ENCODE data around the gene NDUFB5.
"Not testable (repeated sequence)": the region's sequence is repeated elsewhere in the genome, so short reads cannot be mapped to it uniquely, and the experiment has no call there.

The NDUFB5 gene

GRCh38 chr3:179643837-179644236, 39.2 kb downstream of the NDUFB5 start:
- H3K27ac ChIP-seq (replicated peaks; ENCODE audit: low read length); H3K9ac ChIP-seq (ENCODE audit: low read depth, low read length, poor library complexity); H3K23ac ChIP-seq (ENCODE audit: low read depth, low read length, poor library complexity); H2BK15ac ChIP-seq (ENCODE audit: low read length); H2BK12ac ChIP-seq (ENCODE audit: low read length); H3K9me3 ChIP-seq (replicated peaks in 1 of 2; ENCODE audit: control insufficient read depth in 2 of 2, insufficient read depth in 1 of 2, low read depth in 1 of 2, low read length in 2 of 2); H2AFZ ChIP-seq (ENCODE audit: low read length); H3K14ac ChIP-seq (ENCODE audit: low read length); H3K4me3 ChIP-seq (ENCODE audit: low read length in 2 of 2); H3K79me1 ChIP-seq (ENCODE audit: low read depth, low read length); H2BK120ac ChIP-seq (ENCODE audit: low read depth, low read length); H2AK5ac ChIP-seq (ENCODE audit: low read depth, low read length); DNase-seq (ENCODE audit: low spot score); H3K36me3 ChIP-seq (replicated peaks in 1 of 2; ENCODE audit: control insufficient read depth in 2 of 2, insufficient read depth in 2 of 2, low read length in 2 of 2); H3K27me3 ChIP-seq (ENCODE audit: control insufficient read depth in 3 of 3, insufficient read depth in 3 of 3, low read depth in 1 of 3, low read length in 3 of 3); H3K4me2 ChIP-seq (ENCODE audit: insufficient read depth, low read length, poor library complexity, severe bottlenecking); H3K18ac ChIP-seq (ENCODE audit: low read length); H3K4ac ChIP-seq (ENCODE audit: low read length); H3K4me1 ChIP-seq (ENCODE audit: control insufficient read depth in 2 of 2, insufficient read depth in 1 of 2, low read depth in 1 of 2, low read length in 2 of 2); H4K91ac ChIP-seq (ENCODE audit: low read depth, low read length, poor library complexity); H2BK5ac ChIP-seq (ENCODE audit: low read length); H4K8ac ChIP-seq (ENCODE audit: low read depth, low read length): not testable (repeated sequence)
- no CpG with 5 or more reads among the region's 8 CpGs for WGBS, 2 donors (ENCODE audit: extremely low coverage in 2 of 2, insufficient read length in 2 of 2, insufficient replicate concordance in 1 of 2)

GRCh38 chr3:179646177-179646576, 41.6 kb downstream of the NDUFB5 start:
- no peaks in the 10 kb centered on the region for H3K9me3 ChIP-seq (replicated peaks in 1 of 2; ENCODE audit: control insufficient read depth in 2 of 2, insufficient read depth in 1 of 2, low read depth in 1 of 2, low read length in 2 of 2)
- H2BK120ac ChIP-seq (ENCODE audit: low read depth, low read length) = no peak overlapping the region
- H3K23ac ChIP-seq (ENCODE audit: low read depth, low read length, poor library complexity) = no peak overlapping the region
- H3K36me3 ChIP-seq (replicated peaks in 1 of 2; ENCODE audit: control insufficient read depth in 2 of 2, insufficient read depth in 2 of 2, low read length in 2 of 2) = no peaks in the 10 kb centered on the region
- H3K27ac ChIP-seq (replicated peaks; ENCODE audit: low read length) = no peak overlapping the region
- no peak overlapping the region for H3K18ac ChIP-seq (ENCODE audit: low read length)
- no CpG with 5 or more reads among the region's 3 CpGs for WGBS, 2 donors (ENCODE audit: extremely low coverage in 2 of 2, insufficient read length in 2 of 2, insufficient replicate concordance in 1 of 2)
- no peak overlapping the region for H3K9ac ChIP-seq (ENCODE audit: low read depth, low read length, poor library complexity)
- H2BK15ac ChIP-seq (ENCODE audit: low read length) = no peak overlapping the region
- H3K4me2 ChIP-seq (ENCODE audit: insufficient read depth, low read length, poor library complexity, severe bottlenecking) = no peak overlapping the region
- DNase-seq (ENCODE audit: low spot score) = no peak
- H3K4ac ChIP-seq (ENCODE audit: low read length) = no peak overlapping the region
- H2AFZ ChIP-seq (ENCODE audit: low read length) = no peak overlapping the region
- no peak overlapping the region for H2BK5ac ChIP-seq (ENCODE audit: low read length)
- no peak overlapping the region for H3K4me3 ChIP-seq (ENCODE audit: low read length in 2 of 2)
- H3K27me3 ChIP-seq (ENCODE audit: control insufficient read depth in 3 of 3, insufficient read depth in 3 of 3, low read depth in 1 of 3, low read length in 3 of 3) = no peaks in the 10 kb centered on the region
- no peak overlapping the region for H4K91ac ChIP-seq (ENCODE audit: low read depth, low read length, poor library complexity)
- H3K4me1 ChIP-seq (ENCODE audit: control insufficient read depth in 2 of 2, insufficient read depth in 1 of 2, low read depth in 1 of 2, low read length in 2 of 2) = no peaks in the 10 kb centered on the region
- no peak overlapping the region for H4K8ac ChIP-seq (ENCODE audit: low read depth, low read length)
- H2AK5ac ChIP-seq (ENCODE audit: low read depth, low read length) = no peak overlapping the region
- no peaks in the 10 kb centered on the region for H3K79me1 ChIP-seq (ENCODE audit: low read depth, low read length)
- no peak overlapping the region for H3K14ac ChIP-seq (ENCODE audit: low read length)
- no peak overlapping the region for H2BK12ac ChIP-seq (ENCODE audit: low read length)

GRCh38 chr3:179651687-179652446, 47.3 kb downstream of the NDUFB5 start:
- H4K8ac ChIP-seq (ENCODE audit: low read depth, low read length) = no peak overlapping the region
- no peak overlapping the region for H3K4ac ChIP-seq (ENCODE audit: low read length)
- H3K23ac ChIP-seq (ENCODE audit: low read depth, low read length, poor library complexity) = no peak overlapping the region
- no peak overlapping the region for H2BK12ac ChIP-seq (ENCODE audit: low read length)
- no peak overlapping the region for H4K91ac ChIP-seq (ENCODE audit: low read depth, low read length, poor library complexity)
- DNase-seq (ENCODE audit: low spot score) = no peak
- peak overlapping the region; percentile 75 for H3K4me2 ChIP-seq (ENCODE audit: insufficient read depth, low read length, poor library complexity, severe bottlenecking)
- H3K9me3 ChIP-seq (replicated peaks in 1 of 2; ENCODE audit: control insufficient read depth in 2 of 2, insufficient read depth in 1 of 2, low read depth in 1 of 2, low read length in 2 of 2) = no peaks in the 10 kb centered on the region
- peaks cover 2 to 13% of the 10 kb centered on the region in 2 donors for H3K4me1 ChIP-seq (ENCODE audit: control insufficient read depth in 2 of 2, insufficient read depth in 1 of 2, low read depth in 1 of 2, low read length in 2 of 2)
- H3K4me3 ChIP-seq (ENCODE audit: low read length in 2 of 2) = peak overlapping the region in 1 of 2 donors; percentile 91
- no CpG with 5 or more reads among the region's 11 CpGs for WGBS, 2 donors (ENCODE audit: extremely low coverage in 2 of 2, insufficient read length in 2 of 2, insufficient replicate concordance in 1 of 2)
- H3K27ac ChIP-seq (replicated peaks; ENCODE audit: low read length) = no peak overlapping the region
- no peak overlapping the region for H2AK5ac ChIP-seq (ENCODE audit: low read depth, low read length)
- H3K14ac ChIP-seq (ENCODE audit: low read length) = no peak overlapping the region
- no peaks in the 10 kb centered on the region for H3K27me3 ChIP-seq (ENCODE audit: control insufficient read depth in 3 of 3, insufficient read depth in 3 of 3, low read depth in 1 of 3, low read length in 3 of 3)
- no peak overlapping the region for H3K9ac ChIP-seq (ENCODE audit: low read depth, low read length, poor library complexity)
- no peak overlapping the region for H3K18ac ChIP-seq (ENCODE audit: low read length)
- no peak overlapping the region for H2BK15ac ChIP-seq (ENCODE audit: low read length)
- H3K36me3 ChIP-seq (replicated peaks in 1 of 2; ENCODE audit: control insufficient read depth in 2 of 2, insufficient read depth in 2 of 2, low read length in 2 of 2) = peaks cover 0 to 13% of the 10 kb centered on the region in 2 donors
- H2BK5ac ChIP-seq (ENCODE audit: low read length) = no peak overlapping the region
- H2AFZ ChIP-seq (ENCODE audit: low read length) = peak overlapping the region; percentile 96
- peaks cover 4% of the 10 kb centered on the region for H3K79me1 ChIP-seq (ENCODE audit: low read depth, low read length)
- H2BK120ac ChIP-seq (ENCODE audit: low read depth, low read length) = no peak overlapping the region

GRCh38 chr3:179652447-179653095, 48.0 kb downstream of the NDUFB5 start, which contains the start of gene USP13:
TSS of gene USP13 (plus strand) at chr3:179653040. CDS start at chr3:179653226, 186 bp downstream.
- peak within 1 kb of the TSS; percentile 98 for H2BK5ac ChIP-seq (ENCODE audit: low read length)
- peak within 1 kb of the TSS; percentile 97 for H3K23ac ChIP-seq (ENCODE audit: low read depth, low read length, poor library complexity)
- H3K27me3 ChIP-seq (ENCODE audit: control insufficient read depth in 3 of 3, insufficient read depth in 3 of 3, low read depth in 1 of 3, low read length in 3 of 3) = no peaks in the 10 kb centered on the region
- peak within 1 kb of the TSS; percentile 99 for H2BK15ac ChIP-seq (ENCODE audit: low read length)
- H3K27ac ChIP-seq (replicated peaks; ENCODE audit: low read length) = peak within 1 kb of the TSS; percentile 89
- H4K8ac ChIP-seq (ENCODE audit: low read depth, low read length) = peak within 1 kb of the TSS; percentile 97
- peak within 1 kb of the TSS; percentile 96 for H2AFZ ChIP-seq (ENCODE audit: low read length)
- H3K79me1 ChIP-seq (ENCODE audit: low read depth, low read length) = peaks cover 4% of the 10 kb centered on the region
- peak within 1 kb of the TSS; percentile 99 for H3K9ac ChIP-seq (ENCODE audit: low read depth, low read length, poor library complexity)
- peak within 1 kb of the TSS; percentile 100 for H3K18ac ChIP-seq (ENCODE audit: low read length)
- DNase-seq (ENCODE audit: low spot score) = no peak
- WGBS, 2 donors (ENCODE audit: extremely low coverage in 2 of 2, insufficient read length in 2 of 2, insufficient replicate concordance in 1 of 2) = 100% methylated on average over 2 of the region's 56 CpGs; no CpG with 5 or more reads in 1 of the 2 donors
- H3K4me2 ChIP-seq (ENCODE audit: insufficient read depth, low read length, poor library complexity, severe bottlenecking) = peak within 1 kb of the TSS; percentile 75
- peak within 1 kb of the TSS; percentile 76 for H3K14ac ChIP-seq (ENCODE audit: low read length)
- peaks cover 0 to 15% of the 10 kb centered on the region in 2 donors for H3K36me3 ChIP-seq (replicated peaks in 1 of 2; ENCODE audit: control insufficient read depth in 2 of 2, insufficient read depth in 2 of 2, low read length in 2 of 2)
- H2AK5ac ChIP-seq (ENCODE audit: low read depth, low read length) = no peak within 1 kb of the TSS
- no peaks in the 10 kb centered on the region for H3K9me3 ChIP-seq (replicated peaks in 1 of 2; ENCODE audit: control insufficient read depth in 2 of 2, insufficient read depth in 1 of 2, low read depth in 1 of 2, low read length in 2 of 2)
- peaks cover 2 to 13% of the 10 kb centered on the region in 2 donors for H3K4me1 ChIP-seq (ENCODE audit: control insufficient read depth in 2 of 2, insufficient read depth in 1 of 2, low read depth in 1 of 2, low read length in 2 of 2)
- peak within 1 kb of the TSS; percentile 85 for H4K91ac ChIP-seq (ENCODE audit: low read depth, low read length, poor library complexity)
- no peak within 1 kb of the TSS for H2BK12ac ChIP-seq (ENCODE audit: low read length)
- peak within 1 kb of the TSS; percentile 99 for H2BK120ac ChIP-seq (ENCODE audit: low read depth, low read length)
- no peak within 1 kb of the TSS for H3K4ac ChIP-seq (ENCODE audit: low read length)
- peak within 1 kb of the TSS; percentile 91 to 93 for H3K4me3 ChIP-seq (ENCODE audit: low read length in 2 of 2)
